NCI-H526 (cell line): ENCODE measurements around the gene EPHA8.

Experiments used
- DNase-seq, 2 experiments: peaks; one replicate each; lab custom pipeline; 2025; lab: John Stamatoyannopoulos, UW

The EPHA8 gene

DNA sequence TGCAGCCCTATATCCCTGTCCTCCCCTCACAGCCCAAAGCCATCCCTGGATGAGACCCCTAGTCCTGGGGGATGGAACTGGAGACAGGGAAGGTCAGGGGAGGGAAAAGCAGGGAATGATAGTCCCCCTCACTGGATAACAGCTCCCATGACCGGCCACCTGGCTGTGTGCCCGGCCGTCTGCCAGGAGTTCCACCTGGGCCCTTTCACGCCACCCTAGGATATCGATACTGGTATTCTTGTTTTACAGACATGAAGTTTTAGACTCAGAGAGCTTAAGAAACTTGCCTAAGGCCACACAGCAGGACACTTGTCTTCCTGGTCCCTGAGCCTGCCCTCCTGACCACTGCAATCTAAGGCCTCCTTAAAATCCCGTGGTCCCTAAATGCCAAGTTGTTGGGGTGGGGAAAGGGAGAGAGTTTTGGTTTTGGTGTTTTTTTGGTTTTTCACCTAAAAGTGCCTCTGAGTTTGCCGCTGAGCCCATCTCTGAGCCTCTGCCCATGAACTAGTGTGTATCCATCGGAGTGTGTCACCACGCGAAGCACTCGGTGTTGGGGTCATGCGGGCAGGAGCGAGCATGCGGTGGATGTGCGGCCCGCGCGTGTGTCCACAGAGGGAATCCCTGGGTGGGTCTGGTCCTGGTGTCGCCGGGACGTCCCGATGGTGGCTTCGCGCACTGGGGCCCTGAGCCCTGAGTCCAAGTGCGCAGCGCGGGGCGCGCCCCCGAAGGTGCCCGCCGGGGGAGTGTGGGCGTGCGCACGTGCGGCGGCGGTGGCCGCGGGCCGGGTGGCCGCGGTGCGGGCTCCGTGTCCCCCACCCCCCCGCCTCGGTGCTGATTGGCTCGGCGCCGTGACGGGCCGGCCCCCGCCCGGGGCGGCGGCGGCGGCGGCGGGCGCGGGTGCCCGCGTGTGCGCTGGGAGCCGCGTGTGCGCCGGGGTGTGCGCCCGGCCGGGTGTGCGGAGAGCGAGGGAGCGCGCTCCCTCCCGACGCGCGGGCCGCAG lies at the start of gene EPHA8:
EPHA8 (plus strand) TSS at position 906 of the 1,000 bp plus-strand sequence. CDS start 147 bp downstream, outside the sequence.
- peak in 1 of 2 experiments; percentile 54 for DNase-seq

DNA sequence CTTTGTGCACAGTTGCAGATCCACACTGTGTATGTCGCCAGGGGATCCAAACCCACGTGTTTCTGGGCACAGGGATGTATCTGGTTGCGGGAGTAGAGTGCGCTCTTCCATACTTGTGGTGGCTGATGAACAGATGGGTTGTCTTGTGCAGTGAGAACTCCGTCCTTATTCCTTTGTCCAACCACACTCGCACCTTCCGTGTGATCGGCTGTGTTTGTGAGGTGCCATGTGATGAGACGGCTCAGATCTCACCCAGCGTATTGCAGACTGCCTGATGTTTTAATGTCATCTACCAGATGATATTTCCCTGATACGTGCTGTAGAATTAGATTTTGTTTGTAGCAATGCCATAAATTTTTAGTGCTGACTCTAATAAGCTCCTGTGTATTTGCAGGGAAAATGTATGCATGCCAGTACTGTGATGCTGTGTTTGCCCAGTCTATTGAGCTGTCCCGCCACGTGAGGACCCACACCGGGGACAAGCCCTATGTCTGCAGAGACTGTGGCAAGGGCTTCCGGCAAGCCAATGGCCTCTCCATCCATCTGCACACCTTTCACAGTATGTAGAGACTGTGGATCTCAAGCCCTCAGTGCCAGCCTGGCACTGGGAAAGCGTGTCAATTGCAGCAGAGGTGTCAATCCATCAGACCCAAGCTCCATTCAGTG lies 46.2 kb upstream of the EPHA8 start:
- DNase-seq, result no peak

- no peak for DNase-seq
Measured at GRCh38 chr1:22517956-22518355, 45.3 kb upstream of the EPHA8 start.

- DNase-seq, result no peak
Measured at GRCh38 chr1:22518379-22518778, 44.9 kb upstream of the EPHA8 start.

DNA sequence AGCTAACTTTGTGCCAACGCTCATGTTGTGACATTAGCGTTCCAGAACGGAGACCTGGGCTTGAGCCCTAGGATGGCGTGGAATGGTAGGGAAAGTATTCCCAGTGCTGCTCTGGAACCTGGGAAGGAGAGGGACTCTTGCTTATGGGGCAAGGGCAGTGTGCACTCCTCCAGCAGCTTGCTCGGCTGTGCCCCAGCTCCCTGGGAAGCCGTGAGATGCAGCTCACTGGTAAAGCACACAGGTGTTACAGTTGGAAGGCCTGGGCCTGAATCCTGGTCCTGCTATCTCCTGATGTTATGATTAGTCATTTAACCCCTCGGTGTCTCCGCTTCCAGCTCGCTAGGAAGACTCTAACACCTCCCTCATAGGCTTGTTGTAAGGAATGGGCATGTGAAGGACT lies 42.4 kb upstream of the EPHA8 start:
- DNase-seq, result no peak

DNA sequence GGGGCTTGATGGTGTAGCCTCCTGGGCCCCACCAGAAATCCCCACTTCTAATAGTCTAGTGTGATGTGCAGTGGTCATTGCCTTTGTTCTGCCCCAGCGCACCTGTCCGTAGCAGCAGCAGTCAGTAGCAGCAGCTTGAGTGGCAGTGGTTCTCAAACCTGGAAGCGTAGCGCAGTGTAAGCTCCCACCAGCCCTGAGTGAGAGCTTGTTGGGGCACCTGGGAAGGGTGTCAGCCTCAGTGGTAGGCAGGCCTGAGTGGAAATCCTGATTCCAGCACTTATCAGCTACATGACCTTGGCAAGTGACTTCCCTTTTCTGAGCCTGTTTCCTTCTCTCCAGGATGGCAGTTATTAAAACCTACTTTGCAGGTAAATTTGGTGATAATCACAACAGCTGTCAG lies 41.6 kb upstream of the EPHA8 start:
- DNase-seq, result no peak

- no peak for DNase-seq
Measured at GRCh38 chr1:22522221-22522743, 41.0 kb upstream of the EPHA8 start.

DNA sequence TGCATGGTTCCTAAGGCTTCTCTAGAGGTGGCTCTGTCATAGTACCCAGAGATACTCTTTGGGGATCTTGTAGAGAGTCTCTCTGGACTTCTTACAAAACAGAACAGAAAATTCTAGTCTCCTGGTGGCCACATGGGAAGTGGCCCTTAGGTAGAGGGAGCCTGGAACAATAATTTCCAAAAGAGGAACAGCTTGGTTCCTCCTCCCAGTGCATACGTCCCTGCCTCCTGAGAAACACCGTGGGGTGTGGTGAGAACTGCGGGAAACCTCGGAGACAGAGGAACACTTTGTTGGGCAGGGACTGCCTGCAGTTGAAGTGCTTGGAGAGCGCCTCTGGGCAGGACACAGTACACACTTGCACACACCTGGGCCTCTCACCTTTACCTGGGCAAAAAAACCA lies 38.8 kb upstream of the EPHA8 start:
- no peak for DNase-seq

GRCh38 chr1:22525211-22525610 lies 38.1 kb upstream of the EPHA8 start:
- no peak for DNase-seq

DNA sequence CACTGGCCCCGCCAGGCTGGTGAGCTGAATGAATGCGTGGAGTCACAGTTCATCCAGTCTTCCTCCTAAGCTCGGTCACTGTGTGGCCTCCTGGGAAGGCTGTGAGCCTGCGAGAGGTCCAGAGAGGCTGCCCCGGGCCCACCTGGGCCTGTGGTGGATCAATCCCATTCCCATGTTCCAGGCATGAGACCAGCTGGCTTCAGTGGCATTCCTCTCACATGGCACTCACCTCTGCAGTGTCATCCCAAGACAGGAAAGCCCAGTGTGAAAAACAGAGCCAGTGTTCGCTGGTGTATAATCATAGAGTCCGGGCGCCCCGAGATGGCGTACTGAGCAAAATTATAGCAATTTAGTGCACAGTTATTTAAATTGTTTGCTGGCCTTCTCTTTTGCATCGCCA lies 37.6 kb upstream of the EPHA8 start:
- DNase-seq, result no peak

DNA sequence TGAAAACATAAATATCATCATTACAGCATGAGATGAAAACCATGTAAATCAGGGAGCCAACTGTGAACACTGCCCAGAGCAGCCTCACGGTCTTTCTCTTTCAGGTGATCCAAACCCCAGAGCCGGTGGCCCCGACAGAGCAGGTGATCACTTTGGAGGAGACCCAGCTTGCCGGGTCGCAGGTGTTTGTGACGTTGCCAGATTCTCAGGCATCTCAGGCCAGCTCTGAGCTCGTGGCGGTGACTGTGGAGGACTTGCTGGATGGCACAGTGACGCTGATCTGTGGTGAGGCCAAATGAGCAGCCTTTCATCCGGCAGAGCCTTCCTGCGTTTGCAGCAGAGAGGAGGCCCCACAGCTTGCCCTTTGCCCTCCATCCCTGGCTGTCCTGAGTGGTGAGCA lies 37.2 kb upstream of the EPHA8 start:
- no peak for DNase-seq

GRCh38 chr1:22526677-22527076 lies 36.6 kb upstream of the EPHA8 start:
- DNase-seq, result no peak

- no peak for DNase-seq
Measured at GRCh38 chr1:22527122-22527521, 36.2 kb upstream of the EPHA8 start.

DNA sequence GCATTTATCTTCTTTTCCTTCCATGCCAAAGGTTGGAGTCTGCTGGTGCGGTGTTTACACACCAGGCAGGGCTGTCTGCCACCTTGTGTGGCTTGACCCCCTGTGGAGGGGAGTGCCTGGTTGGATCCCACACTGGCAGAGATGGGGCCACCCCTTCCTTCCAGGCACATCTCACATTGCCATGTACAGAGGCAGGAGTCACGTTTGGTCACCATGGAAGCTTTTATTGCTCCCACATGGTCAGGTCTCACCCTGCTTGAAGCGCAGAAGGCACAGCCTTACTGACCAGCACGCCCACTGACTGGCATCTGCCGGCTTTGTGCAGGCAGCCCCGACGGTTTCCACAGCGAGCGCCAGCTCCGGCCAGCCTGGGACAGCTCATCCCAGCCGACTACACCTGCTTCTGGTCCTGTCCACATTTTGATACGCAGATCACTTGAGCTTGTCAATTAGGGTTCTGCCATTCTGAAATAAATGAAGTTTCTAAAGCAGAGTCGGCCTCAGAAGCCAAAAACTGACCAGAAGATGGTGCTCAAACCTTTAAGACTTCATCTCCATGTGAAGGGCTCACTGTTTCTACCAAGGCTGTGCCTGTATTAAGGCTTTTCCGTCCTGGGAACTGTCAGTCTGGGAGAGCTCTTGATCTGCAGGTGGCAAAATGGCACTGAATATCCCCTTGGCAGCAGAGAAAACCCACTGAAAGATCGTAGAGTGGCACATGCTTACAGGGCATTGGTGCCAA lies 35.6 kb upstream of the EPHA8 start:
- peak in 1 of 2 experiments; percentile 15 for DNase-seq

DNA sequence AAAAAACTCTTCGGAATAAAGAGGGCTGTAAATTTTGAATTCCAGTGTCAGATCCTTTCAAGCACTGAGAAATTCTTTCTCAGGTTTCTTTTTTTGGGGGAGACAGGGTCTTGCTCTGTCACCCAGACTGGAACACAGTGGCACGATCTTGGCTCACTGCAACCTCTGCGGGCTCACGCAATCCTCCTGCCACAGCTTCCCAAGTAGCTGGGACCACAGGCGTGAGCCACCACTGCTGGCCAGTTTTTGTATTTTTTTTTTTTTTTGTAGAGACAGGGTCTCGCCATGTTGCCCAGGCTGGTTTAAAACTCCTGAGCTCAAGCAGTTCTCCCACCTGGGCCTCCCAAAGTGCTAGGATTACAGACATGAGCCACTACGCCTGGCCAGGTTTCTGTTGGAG lies 34.8 kb upstream of the EPHA8 start:
- DNase-seq, result no peak

GRCh38 chr1:22529901-22530621 lies 33.2 kb upstream of the EPHA8 start:
- DNase-seq, result no peak

GRCh38 chr1:22530715-22531114 lies 32.6 kb upstream of the EPHA8 start:
- DNase-seq, result no peak

- no peak for DNase-seq
Measured at GRCh38 chr1:22531251-22531650, 32.0 kb upstream of the EPHA8 start.

DNA sequence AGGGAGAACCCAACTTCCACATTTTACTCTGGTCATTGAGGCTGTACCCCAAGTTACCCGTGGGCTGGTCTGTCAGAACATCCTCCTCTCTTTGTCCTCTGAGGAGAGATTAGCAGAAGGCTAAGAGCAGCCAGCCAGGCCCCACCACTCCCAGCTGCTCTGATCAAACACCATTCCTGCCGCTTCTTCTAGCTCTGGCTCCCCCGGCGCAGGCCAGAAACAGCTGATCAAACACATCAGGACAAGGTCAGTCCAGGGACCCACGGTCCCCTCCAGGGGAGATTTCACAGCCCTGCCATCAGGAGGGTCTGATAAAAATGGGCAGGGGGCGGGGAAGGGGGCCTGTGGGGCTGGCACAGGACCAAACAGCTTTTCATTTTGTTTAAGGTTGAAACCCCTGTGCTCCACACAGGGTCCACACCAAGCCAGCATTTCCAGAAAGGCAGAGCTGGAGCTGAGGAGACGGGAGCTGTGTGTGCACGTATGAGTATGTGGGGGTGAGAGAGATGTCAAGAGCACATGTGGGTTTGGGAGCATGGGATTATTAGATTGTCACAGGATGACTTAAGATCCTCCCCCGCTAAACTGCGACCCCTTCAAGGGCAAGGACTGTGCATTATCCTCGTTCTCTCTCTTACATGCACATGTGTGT lies 29.9 kb upstream of the EPHA8 start:
- DNase-seq, result no peak

GRCh38 chr1:22534951-22535350 lies 28.3 kb upstream of the EPHA8 start:
- no peak for DNase-seq

GRCh38 chr1:22535399-22535798 lies 27.9 kb upstream of the EPHA8 start:
- DNase-seq, result no peak
